ELF-1 (cell line): Measurements from ENCODE around the gene CAAP1.
"Not testable (repeated sequence)": the region's sequence is repeated elsewhere in the genome, so short reads cannot be mapped to it uniquely, and the experiment has no call there.

Experiments
- DNase-seq: peaks from one replicate; pipeline ENCODE4 v3.0.0-alpha.2; 2016; ENCODE audit warnings: low read depth, low spot score

The CAAP1 gene, protein sequence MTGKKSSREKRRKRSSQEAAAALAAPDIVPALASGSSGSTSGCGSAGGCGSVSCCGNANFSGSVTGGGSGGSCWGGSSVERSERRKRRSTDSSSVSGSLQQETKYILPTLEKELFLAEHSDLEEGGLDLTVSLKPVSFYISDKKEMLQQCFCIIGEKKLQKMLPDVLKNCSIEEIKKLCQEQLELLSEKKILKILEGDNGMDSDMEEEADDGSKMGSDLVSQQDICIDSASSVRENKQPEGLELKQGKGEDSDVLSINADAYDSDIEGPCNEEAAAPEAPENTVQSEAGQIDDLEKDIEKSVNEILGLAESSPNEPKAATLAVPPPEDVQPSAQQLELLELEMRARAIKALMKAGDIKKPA

DNA sequence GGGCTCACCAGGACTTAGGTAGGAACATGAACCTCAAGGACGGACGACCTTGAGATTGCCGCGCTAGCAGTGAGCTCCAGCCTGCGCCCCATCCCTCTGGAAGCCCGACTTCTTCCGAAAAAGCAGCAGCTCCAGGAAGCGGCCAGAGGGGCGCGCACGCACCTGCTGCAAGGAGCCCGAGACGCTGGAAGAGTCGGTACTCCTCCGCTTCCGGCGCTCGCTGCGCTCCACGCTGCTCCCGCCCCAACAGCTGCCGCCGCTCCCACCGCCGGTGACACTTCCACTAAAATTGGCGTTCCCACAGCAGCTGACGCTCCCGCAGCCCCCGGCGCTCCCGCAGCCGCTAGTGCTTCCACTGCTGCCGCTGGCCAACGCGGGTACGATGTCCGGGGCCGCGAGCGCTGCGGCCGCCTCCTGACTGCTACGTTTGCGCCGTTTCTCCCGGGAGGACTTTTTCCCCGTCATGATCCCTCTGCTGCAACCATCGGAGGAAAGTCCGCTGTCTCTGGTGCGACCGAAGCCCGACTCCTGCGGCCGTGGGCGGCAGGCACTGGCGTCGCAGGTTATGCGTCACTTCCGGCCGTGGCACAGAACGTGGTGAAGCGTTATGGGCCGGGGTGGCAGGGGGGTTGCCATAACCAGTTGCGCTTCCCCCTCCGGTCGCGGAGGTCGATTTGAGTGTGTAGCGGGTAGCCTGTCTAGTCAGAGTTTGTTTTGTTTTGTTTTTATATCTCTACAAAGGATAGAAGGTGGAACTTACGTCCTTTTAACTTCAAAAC, at the start of gene CAAP1:
Gene CAAP1, minus strand, starts transcription at position 552 of the 779 bp plus-strand sequence. Its CDS starts 87 bp downstream, at position 465.
- DNase-seq = peak; percentile 94

GRCh38 chr9:26940779-26941178, 48.2 kb upstream of the CAAP1 start:
- no peak for DNase-seq

DNA sequence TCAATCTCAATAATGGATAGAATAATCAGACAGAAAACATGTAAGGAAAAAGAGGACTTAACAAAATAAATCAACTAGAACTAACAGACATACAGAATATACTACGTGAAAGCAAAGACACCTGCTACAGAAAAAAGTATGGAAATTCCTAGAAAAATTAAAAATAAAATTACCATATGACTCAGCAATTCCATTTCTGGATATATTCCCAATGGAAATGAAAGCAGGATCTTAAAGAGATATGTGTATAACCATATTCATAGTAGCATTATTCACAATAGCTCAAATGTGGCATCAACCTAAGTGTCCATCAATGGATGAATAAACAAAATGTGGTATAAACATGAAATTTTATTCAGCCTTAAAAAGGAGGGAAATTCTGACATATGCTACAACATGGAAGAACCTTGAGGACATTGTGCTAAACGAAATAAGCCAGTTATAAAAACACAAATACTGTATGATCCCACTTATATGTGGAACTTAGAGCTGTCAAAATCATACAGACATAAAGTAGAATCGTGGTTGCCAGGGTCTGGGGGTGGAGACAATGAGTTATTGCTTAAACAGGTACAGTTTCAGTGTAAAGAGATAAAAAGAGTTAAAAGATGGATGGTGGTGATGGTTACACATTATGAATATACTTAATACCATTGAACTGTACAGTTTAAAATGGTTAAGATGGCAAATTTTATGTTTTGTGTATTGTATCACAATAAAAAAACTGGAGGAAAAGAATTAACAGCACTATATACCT, 47.5 kb upstream of the CAAP1 start:
- no peak for DNase-seq

DNA sequence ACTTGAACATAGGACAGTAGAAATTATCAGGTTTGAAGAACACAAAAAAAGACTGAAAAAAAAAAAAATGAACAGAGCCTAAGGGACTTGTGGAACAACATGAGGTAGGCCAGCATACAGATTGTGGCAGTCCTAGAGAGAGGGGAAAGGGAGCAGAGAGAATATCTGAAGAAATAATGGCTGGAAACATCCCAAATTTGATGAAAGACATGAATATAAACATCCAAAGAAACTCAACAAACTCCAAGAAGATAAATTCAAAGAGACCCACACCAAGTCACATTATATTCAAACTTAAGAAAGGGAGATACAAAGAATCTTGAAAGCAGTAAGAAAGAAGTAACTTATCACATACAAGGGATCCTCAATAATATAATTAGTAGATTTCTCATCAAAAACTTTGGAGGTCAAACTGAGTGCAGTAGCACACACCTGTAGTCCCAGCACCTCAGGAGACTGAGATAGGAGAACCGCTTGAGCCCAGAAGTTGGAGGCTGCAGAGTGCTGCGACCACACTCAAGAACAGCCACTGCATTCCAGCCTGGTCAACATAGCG, 45.3 kb upstream of the CAAP1 start:
- DNase-seq = no peak

- DNase-seq = no peak
Observed at GRCh38 chr9:26935847-26936246, 43.2 kb upstream of the CAAP1 start.

- DNase-seq = no peak
Observed at GRCh38 chr9:26928902-26929495, 36.4 kb upstream of the CAAP1 start.

DNA sequence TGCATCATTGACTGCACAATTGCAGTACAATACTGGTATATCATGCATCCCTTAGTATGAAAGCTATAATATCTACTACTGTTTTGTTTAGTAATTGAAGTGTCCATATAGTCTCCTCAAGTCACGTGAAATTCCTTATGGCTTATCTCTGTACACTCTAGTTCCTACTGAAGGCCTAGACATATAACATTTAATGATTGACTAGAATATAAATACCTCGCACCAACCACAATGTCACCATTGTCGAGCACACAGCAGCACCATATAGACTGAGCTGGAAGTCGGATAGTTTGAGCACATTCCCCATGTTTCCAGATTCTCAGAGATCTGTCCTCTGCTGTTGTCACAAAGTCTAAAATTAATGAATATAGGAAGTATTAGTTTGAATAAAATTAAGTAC, 33.0 kb upstream of the CAAP1 start:
- no peak for DNase-seq

DNA sequence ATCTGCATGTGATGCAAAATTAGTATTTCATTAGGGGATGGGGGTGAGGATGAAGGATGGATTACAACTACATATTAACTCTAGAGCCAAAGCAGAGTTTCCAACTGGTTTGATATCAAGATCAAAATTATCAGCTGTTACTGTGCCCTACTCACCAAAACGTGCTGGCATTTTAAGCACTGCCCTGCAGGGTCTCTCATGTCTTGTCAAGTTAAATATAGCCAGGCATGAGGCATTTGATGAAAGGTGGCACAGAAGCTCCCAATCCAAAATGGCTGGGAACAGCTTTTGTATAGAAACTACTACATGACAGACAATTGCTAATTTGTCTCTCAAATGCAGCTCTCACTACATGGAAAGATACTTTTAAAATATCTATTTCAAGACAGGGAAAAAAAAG, 27.1 kb upstream of the CAAP1 start:
- no peak for DNase-seq

GRCh38 chr9:26913138-26913668, 20.6 kb upstream of the CAAP1 start:
- no peak for DNase-seq

DNA sequence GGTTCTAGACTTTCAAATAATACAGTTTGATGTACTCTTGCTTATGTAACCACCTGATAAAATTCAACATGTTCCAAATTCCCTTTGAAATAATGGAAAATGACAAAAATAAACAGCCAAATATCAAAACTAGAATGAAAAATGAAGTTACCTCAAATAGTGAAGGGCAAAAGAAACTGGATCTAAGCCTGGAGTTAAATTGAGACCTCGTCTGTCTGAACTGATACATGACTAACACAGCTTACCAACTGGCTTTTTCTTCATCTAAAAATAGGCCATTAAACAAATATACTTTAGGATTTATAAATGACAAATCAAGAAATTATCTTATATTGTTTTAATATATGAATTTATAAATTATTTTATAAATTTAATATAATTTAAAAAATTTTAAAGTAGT, 12.1 kb upstream of the CAAP1 start:
- no peak for DNase-seq

DNA sequence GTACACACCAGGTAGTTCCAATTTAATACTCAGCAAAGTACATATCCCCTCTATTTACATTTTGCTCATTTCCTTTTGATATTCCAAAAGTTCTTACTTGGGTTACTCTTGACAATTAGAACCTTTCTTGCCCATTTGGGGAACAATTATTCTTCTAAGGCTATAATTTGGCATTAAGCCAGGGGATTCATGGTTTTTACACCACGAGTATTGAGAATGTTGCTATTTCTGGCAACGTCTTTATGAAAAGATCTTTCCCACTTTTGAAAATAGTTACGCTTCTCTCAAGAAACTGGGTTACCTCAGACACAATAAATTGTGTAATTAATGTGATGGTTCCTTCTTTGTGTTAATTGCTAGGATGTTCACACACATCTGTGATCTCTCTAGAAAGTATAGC, 11.5 kb upstream of the CAAP1 start:
- no peak for DNase-seq

- peak; percentile 88 for DNase-seq
Observed at GRCh38 chr9:26893030-26893676, 551 bp upstream of the CAAP1 start.

GRCh38 chr9:26891726-26892125, 876 bp downstream of the CAAP1 start:
- no peak for DNase-seq

- DNase-seq = no peak
Observed at GRCh38 chr9:26888271-26888670, 4.3 kb downstream of the CAAP1 start.

GRCh38 chr9:26882154-26882553, 10.4 kb downstream of the CAAP1 start:
- DNase-seq = no peak

DNA sequence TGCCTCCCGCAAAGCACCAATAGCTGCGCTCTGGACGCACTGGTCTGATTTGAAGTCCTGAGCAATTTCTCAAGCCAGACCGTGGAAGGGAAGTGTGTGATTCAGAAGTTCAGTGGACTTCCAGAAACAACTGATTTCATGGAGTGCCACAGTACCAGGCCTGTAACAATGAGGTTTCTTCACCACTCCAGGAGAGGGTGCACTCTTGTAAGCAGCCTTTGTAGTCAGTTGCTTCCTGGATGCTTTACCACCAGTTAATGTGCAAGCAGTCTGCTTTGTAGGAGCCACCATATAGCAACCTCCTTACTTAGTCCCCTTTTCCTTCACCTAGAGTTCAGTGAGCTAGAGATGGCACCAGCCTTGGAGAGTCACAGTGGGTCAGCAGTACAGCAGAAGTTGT, 12.3 kb downstream of the CAAP1 start:
- DNase-seq = no peak

DNA sequence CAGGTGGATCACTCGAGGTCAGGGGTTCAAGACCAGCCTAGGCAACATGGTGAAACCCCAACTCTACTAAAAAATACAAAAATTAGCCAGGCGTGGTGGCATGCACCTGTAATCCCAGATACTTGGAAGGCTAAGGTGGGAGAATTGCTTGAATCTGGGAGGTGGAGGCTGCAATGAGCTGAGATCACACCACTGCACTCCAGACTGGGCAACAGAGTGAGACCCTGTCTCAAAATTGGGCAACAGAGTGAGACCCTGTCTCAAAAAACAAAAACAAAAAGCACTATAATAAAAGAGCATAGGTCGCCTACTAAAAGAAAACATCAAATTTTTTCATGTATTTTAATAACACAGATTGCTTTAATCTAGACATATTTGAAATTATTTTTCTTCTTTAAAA, 17.4 kb downstream of the CAAP1 start:
- DNase-seq = not testable (repeated sequence)

- no peak for DNase-seq
Observed at GRCh38 chr9:26870292-26870691, 22.3 kb downstream of the CAAP1 start.

GRCh38 chr9:26863074-26863473, 29.5 kb downstream of the CAAP1 start:
- DNase-seq = no peak

- peak; percentile 63 for DNase-seq
Observed at GRCh38 chr9:26856413-26857032, 36.1 kb downstream of the CAAP1 start.
